Cerebellar nuclear complex (tissue), 1 donor: Measurements from ENCODE around the gene SFR1.

Experiments
- DNase-seq, 2 experiments: peaks; one replicate each; lab custom pipeline; 2025; lab: John Stamatoyannopoulos, UW

Gene SFR1, protein sequence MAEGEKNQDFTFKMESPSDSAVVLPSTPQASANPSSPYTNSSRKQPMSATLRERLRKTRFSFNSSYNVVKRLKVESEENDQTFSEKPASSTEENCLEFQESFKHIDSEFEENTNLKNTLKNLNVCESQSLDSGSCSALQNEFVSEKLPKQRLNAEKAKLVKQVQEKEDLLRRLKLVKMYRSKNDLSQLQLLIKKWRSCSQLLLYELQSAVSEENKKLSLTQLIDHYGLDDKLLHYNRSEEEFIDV

DNA sequence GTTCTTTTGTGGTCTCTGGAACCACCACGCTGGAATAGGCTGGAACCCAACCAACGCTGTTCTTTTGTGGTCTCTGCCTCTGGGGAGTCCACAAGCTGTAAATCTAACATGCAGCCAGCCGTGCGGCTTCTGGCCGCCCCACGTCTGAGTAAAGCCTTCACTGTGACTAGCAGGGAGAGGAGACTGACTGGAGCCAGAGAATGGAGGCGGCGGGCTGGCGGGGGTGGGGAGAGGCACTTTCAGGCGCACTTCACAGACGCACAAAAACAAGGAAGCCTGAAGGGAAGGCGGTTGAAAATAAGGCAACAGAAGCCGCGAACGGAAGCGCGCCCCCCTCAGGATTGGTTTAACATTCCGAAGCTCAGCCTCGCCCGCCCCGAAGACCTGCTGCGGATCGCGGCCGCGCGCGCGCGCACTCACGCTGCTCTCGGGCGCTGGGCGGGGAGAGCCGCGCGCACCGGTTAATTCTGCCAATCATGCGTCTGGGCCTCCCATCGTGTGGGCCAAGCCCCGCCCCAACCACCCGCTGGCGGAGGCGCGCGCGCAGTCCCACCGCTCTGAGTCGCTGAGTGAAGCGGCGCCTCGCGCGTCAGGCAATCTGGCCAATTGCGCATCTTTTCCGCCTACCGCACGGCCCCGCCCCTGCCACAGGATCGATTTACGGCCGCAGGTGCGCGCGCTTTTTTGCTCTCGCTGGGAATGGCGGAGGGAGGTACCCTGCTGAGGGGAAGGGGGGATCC is at the start of gene SFR1:
TSS of gene SFR1 (plus strand) at position 687 of the 740 bp plus-strand sequence. CDS start at position 700, 13 bp downstream.
- DNase-seq = peak; percentile 79 to 92

DNA sequence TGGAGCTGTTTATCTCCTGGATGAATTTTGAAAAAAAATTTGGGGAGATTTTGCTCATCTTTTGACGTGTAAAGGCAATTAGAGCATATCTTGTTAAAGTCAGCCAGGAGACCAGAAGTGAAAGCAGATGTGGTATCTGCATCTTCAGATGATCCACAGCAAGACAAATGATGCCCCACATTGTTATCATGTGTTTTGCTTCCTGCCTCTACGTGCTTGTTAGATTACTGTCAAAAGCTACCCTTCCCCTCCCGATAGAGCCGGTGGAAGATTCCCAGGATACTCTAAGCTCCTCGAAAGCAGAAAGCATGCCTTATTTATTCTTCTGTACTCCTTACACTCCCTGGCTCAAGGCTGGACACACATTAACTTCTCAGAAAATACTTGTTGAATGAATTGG is 49.2 kb upstream of the SFR1 start:
- no peak for DNase-seq

DNA sequence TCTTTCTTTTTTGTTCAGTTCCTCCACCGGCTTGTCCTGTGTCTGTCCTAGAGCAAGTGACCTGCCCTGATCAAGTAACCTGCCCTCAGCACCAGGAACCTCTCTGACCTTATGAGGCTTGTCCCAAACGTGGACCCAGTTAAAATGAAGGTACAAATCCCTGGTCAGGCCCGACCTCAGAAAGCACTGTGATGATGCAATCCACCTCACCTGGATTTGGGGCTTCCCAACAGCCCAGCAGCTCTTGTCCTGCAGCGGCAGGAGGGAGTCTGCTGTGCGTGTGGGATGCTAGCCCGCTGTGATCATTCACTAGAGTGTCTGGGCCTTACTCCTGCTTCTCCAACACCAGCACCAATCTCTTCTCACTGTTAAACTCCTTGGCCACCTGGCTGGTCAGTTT is 47.5 kb upstream of the SFR1 start:
- no peak for DNase-seq

DNA sequence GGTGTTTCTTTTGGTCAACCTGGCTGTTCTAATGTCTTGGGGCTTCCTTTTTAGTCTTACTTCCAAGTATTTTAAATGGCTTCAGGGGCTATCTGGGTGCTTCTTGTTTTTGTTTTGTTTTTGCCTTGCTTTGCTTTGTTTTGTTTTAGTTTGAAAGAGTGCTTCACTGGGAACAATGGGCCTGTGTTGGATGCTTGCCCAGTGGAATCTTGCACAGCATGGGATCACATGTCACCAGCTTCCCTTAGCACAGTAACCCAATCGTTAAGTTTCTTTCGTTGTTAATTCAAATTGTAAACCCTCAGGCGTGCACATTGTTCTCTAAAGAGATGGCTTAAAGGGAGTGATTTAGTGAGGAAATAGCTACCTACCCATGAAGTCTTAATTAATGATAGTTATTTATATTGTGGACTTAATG is 45.2 kb upstream of the SFR1 start:
- DNase-seq = no peak

DNA sequence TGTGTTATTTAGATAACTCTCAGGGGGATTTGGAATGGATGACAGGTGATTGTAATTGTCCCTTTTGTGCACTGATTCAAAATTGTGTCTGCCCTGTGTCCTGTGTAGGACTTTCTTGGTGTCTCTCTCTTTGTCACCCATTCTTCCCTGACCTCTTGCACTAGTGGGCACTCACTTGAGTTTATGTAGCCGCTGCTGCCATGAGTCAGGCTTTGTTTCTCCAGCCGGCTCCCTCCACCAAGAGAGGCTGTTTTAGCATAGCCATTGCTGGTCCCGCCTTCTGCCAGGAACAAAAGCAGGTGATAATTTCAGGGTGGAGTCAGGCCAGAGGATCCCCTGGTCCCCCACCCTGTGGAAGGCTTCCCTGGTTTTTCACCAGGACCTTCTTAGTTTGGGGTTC is 44.7 kb upstream of the SFR1 start:
- DNase-seq = no peak

DNA sequence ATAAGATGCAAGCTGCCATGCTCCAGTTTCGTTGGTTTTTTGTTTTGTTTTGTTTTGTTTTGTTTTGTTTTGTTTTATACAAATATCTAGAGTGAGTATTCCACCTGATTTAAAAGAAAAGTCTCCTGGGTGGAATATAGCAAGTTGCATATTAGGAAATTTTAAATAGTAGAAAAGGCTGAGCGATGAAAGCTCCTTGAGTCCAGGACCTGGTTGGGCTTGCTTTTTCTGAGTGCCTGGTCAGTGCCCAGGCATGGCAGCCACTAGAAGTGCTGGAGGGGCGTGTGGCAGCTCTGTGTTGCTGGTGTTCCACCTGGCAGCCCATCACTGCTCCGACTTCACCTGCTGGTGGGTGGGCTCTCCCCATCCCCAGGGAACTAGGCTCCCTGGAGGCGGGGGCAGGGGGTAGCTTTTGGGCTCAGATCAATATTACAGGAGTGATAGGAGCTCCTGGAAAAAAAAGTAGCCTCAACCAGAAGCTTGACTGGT is 44.3 kb upstream of the SFR1 start:
- no peak for DNase-seq

DNA sequence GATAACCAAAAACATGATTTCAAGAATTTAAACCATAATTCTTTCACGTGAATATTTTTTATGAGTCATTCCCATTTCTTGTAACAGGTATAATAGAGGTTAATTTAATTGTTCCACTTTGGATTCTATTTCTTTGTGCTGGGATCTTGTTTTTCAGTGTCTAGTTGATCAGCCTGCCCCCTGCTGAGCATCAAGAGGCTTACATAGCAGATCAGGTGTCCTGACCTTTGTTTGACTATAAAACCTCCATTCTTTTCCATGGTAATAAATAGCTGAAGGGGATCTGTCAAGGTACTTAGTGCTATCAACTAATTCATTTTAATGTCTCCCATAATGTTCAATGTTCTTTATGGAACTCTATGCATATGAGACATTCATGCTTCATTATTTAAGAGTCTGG is 41.2 kb upstream of the SFR1 start:
- DNase-seq = no peak

DNA sequence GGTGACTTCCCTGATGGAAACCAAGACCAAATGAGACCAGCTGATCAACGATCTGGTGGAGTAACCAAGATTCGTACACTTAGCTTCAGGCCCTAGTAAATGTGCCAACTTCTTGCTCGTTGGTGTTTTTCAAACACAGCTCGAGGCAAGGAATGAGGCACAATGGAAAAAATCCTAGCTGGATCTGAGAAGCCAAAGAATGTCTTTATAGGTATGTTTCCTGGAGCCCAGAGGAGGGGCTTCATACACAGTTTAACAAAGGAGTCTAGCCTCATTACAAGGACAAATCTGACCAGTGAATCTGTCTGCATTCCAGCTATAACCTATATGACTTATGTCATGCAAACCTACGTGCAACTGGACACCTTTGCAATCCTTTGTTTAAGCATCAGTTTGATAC is 40.0 kb upstream of the SFR1 start:
- DNase-seq = no peak

DNA sequence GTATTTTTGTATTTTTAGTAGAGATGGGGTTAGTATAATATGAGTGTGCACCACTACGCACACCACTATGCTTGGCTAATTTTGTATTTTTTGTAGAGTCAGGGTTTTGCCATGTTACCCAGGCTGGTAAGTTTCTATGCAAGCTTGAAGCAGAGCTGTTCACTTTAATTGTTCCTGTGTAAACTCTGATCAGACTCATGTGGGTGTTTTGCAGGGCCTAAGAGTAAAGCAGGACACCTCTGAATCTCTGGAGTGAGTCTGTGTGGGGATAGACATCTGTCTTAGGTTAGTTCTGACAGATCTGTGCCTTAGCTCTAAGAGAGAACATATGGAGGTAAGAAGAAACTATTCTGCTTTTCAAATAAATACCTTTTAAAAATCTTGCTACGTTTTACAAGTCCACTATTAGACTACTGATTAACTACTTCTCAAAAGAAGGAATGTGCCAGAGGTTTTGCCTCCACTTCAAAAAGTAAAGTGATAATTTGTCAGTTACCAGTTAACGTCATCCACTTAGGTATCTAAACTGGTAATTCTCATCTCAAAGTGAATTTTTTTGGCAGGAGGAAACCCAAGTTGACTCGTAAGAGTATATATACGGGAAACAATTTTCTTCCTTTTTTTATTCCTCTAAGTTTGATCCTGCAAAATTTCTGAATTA is 37.4 kb upstream of the SFR1 start:
- DNase-seq = no peak

DNA sequence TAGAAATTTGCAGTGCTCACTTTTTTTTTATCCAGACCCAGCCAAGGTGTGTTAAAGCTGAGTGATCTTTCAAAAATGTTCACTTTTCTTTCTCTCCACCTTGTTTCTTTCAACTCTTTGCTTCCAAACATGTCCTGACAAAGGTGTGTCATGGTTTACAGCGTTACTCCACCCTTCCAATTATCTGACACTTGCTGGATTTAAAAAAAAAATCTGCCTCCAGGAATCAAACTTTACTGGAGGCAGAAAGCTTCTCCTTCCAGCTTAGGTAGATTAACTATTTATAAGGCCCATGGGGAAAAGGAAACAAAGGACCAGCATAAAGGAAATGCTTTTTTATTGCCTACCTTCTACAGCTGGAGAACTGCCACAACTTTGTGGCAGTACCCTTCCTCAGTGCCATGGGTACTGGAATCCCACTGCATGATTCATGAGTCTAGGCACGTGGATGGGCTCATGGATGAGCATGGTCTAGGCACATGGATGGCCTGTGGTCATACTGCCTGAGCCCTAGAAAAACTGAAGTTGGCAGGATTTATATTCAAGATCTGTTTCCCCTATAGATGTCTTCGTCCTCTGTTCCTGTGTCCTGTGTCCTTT is 36.1 kb upstream of the SFR1 start, which contains the start of gene COL17A1:
TSS of gene COL17A1 (minus strand) at position 80 of the 600 bp plus-strand sequence. CDS start 5,207 bp downstream, outside the sequence.
- no peak for DNase-seq

DNA sequence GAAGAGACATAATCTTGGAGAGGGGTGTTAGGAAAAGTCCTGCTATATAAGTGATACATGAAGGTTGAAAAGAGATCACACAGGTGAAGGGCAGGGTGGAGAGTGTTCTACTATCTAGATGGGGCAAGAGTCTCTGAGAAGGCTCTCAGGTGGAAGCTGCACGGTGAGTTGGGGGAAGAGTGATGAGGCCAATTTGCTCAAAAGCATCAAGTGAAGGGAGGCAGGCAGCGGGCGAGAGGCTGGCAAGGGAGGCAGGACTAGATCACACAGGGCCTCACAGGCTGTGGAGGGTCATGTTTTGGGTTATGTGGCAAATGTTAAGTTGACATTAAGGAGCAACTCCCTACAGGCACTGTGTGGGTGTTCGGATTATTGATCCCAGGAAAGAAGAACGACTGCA is 33.7 kb upstream of the SFR1 start:
- no peak for DNase-seq

DNA sequence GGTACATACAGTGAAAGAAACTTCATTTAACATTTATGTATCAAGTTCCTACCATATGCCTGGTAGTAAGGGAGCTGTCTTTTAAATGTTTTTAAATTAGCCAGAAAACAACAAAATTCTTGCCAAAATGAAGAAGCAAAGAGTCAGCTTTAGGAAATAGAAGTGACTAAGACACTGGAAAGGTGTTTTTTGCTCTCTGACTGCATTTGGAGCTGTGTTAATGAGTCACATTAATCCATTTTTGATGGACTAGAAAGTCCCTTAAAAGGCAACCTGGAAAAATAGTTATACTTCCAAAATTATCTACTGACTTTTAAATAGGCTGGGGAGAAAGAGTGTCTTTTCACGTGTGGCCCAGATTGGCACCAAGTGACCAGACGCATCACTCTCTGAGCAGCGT is 32.4 kb upstream of the SFR1 start:
- DNase-seq = no peak

DNA sequence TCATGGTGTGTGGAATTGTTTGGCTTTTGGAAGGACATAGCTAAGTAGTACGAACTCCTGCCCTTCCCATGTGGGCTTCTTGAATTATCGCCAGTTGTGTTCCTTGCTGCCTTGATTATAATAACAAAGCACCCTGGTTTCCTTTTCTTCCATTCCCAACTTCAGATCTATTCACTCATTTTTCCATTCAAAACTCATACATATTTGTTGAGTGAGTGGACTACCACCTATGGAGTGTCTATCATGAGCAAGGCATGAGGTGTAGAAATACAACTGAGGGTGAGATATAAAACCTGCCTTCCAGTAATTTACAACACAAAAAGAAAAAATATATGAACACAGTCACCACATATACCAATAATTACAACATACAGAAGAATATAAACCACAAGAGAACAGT is 31.4 kb upstream of the SFR1 start:
- DNase-seq = no peak

DNA sequence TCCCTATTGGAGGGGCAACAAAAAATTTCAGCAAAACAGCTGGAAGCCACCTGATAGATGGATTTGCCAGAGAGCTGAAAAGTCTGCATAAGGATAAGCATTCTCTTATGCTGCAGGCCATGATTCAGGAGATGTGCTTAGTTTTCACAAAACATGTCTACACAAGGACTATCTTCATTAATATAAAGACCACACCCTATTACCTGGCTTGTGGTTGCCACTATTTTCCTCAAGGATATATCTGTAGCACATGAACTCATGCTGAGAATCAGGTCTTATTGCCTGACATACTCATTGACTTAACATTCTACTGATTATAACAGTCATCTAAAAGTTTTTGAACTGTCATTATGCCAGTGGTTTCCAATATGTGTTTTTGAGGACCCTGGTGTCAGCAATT is 29.2 kb upstream of the SFR1 start:
- no peak for DNase-seq

DNA sequence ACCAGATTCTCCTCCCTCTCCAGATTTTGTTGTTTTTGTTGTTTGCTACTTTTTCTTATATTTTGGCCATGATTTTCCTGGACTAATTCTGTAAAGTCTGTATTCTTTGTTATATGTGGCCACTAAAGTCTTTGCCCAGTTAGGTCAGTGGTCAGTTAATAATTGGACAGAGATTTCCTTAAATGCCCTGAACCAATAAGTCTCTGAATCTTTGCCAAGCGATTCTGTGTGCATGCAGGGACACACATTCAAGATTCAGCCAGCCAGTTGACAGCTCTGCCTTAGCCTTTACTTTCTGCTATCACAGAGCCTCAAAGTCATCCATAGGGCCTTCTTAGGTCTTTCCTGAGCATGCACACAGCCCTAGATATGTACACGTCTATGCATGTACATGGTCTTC is 25.3 kb upstream of the SFR1 start:
- no peak for DNase-seq

DNA sequence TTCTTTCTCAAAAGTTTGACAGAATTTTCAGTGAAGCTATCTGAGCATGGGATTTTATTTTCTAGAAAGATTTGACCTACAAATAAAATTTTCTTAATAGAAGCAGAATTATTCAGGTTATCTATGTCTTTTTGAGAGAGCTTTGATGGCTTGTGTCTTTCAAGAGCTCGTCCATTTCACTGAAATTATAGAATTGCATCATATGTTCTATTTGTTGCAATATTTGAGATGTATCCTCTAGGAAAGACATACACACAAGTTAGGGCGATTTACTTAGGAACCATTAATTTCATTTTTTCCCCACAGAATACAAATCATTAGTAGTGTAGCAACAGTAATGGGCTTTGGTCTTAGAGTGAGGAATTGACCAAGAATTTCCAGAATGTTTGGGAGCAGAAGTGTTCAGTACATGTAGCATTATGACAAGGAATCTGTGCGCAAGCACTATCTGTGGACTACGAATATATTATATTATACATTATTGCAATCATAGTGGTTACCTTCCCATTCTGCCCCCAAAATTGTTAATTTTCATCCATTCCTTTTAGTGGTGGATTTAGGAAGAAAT is 23.5 kb upstream of the SFR1 start:
- no peak for DNase-seq

DNA sequence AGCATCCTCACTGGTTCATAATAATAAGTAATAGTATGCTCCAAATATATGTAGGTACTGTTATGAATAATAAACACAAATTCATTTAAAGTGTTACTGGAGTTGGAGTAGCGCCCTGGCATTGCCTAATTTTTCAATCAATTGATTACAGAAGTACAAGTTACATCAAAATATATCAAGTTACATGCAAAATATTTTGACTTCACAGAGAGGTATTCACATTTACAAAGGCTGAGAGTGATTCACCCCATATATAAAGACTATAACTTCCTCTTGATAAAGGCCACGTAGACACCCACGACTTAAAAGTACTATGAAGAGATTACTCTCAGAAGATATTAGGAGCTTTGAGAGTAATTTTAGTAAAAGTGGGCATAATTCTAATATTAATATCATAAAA is 22.7 kb upstream of the SFR1 start:
- DNase-seq = no peak

DNA sequence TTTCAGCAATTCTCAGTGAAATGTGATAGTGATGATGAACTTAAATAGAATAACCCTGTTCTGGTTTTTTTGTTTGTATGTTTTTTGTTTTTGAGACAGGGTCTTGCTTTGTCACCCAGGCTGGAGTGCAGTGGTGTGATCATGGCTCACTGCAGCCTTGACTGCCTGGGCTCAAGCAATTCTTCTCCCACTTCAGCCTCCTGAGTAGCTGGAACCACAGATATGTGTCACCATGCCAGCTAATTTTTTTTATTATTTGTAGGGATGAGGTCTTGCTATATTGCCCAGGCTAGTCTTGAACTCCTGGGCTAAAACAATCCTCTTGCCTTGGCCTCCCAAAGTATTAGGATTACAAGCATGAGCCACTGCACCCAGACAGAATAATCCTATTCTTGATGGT is 22.0 kb upstream of the SFR1 start:
- DNase-seq = no peak

DNA sequence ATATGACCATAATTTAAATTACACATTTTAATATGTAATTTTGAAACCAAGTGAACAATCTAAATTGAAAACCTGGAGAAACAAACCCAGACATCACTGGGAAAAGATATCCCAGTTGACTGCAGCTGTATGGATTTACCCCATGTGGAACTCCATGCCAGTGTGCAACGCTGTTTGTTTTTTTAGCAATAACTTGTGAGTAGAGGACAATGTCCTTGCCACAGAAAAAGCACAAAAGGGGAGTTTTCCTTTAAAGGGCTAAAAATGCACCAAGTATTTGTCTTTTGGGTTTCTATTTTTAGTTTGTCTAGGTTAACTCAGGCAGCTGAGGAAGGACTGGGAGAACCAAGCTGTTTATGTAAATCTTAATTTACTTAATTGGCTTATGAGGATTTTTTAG is 21.2 kb upstream of the SFR1 start:
- DNase-seq = no peak

DNA sequence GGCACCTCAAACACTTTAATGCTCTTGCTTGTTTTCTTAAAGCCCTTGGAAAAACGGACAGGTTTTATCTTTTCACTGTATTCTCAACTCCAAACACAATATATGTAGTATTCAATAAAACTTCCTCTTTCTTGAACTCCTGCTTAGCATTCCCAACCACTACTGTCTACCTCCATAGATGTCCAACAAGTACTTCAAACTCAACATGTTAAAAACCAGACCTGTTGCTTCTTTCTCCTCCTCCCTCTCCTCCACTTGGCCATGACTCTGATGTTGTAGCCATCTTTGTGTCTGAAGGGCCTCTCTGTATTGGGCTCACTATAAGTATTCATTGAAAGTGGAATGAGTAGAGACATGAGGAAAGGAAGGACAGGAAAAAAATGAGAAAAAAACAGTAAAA is 20.1 kb upstream of the SFR1 start:
- DNase-seq = no peak

DNA sequence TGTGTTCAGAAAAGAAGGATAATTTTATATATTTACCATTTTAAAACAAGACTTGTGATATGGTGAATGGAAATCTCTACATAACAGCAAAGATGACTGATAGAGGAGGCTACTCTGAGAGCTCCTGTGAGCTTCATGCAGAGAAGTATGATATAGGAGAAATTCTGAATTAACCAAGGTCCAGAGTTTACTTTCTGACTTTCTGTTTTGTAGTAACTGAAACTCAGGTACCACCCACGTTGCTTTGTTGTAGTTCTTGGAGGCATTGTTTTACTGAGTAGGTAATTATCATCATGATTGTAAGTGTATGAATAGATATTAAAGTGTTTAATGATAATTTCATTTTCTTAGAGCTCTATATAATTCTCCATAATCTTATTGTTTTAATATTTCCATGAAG is 18.0 kb upstream of the SFR1 start:
- DNase-seq = no peak

DNA sequence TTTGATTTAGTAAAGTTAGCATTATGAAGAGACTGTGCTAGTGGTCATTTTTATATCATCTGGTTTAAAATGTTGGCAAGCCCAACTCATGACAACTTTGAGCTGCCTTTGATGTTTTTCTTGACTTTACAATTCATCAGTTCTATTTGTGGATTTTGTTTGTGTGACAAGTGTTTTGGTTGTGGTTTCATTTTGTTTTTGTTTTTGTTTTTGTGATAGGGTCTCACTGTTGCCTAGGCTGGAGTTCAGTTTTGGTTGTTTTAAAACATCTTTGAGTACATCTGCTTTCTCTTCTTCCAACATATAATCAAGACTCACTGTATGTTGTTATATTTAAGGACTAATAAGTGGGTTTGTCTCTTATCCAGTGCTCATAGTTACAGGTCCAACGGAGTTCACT is 17.6 kb upstream of the SFR1 start:
- no peak for DNase-seq
